Naive B cell (primary cell): Measurements from ENCODE around the gene OTOS. TPM values are rescaled to one million over a fixed set of nuclear protein-coding genes. Genes with fewer than 3 reads are reported as not detected.

Experiments
- ATAC-seq, 2 donors: fragments of 150-1000 bp; cut with Tn5 transposase; 2 replicates each; pipeline ENCODE4 v1.10.0; 2021; ENCODE audit warnings: low read depth in 2 of 2, mild to moderate bottlenecking in 2 of 2, moderate library complexity in 2 of 2
- DNase-seq: peaks from one replicate; pipeline ENCODE4 v3.0.0; 2022
- H3K27ac Mint-ChIP-seq, 6 donors: one replicate each; pipeline ENCODE4 v1.8.0; 2020 to 2022; ENCODE audit warnings: mild to moderate bottlenecking in 6 of 6, mixed read lengths in 6 of 6, moderate library complexity in 5 of 6, inconsistent platforms in 2 of 6
- H3K27me3 Mint-ChIP-seq, 3 donors: one replicate each; pipeline ENCODE4 v1.8.0; 2021 to 2022; ENCODE audit warnings: mixed read lengths in 3 of 3, mild to moderate bottlenecking in 1 of 3
- H3K36me3 Mint-ChIP-seq, 2 donors: one replicate each; pipeline ENCODE4 v1.8.0; 2020 to 2022; ENCODE audit warnings: mixed read lengths in 2 of 2, inconsistent platforms in 1 of 2, mild to moderate bottlenecking in 1 of 2
- H3K4me1 Mint-ChIP-seq, 3 donors: one replicate each; pipeline ENCODE4 v1.8.0; 2020 to 2022; ENCODE audit warnings: mixed read lengths in 3 of 3, inconsistent platforms in 1 of 3, mild to moderate bottlenecking in 1 of 3, moderate library complexity in 1 of 3
- H3K4me3 Mint-ChIP-seq, 8 donors: one replicate each; pipeline ENCODE4 v1.8.0; 2020 to 2022; ENCODE audit warnings: mild to moderate bottlenecking in 8 of 8, mixed read lengths in 8 of 8, moderate library complexity in 8 of 8, inconsistent platforms in 2 of 8
- H3K9me3 Mint-ChIP-seq, 7 donors: one replicate each; pipeline ENCODE4 v1.8.0; 2020 to 2022; ENCODE audit warnings: mixed read lengths in 7 of 7, mild to moderate bottlenecking in 5 of 7, inconsistent platforms in 2 of 7, moderate library complexity in 1 of 7
- polyA plus RNA-seq, 6 donors: library from polyadenylated mRNA; unstranded; fragments of 300-500 nt; fragmentation: Illumina TruSeq; gene quantifications; one replicate each; pipeline ENCODE4 v1.2.3, GENCODE V29; 2021; ENCODE audit warnings: low read depth in 6 of 6

The OTOS gene
- polyA plus RNA-seq, 6 donors from 2014 or later, result not detected

DNA sequence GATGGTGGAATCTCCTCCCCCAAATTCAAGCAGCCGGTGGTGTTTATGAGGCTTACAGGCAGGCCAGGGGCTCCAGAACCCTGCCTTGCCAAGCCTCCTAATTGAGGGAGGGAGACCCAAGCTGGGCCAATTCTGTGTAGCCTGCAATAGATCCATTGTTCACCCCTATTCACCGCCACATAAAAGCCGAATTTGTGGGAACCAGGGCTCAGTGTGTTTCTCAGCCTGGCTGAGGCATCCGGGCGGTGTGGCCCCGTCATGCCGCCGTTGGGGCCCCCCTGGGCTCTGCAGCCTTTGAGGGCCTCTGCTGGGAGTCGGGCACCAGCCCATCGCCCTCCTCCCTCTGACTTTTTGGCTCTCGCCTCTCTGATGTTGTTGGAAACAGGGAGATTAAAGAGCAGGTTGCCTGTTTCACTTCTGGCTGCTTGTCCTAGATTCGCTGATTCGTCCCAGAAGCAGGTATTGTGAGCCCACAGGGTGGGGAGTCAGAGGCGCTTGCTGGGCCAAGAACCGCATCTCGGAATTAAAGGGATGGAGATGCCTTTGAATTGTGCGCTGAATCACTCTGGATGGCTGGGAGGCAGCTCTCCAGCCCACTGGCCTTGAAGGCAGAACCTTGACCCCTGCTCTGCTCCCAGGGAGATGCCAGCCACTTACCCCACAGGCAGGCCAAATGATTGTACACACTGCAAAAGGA, 14.7 kb upstream of the OTOS start:
- no peaks in the 10 kb centered on the region for H3K36me3 Mint-ChIP-seq
- H3K4me3 Mint-ChIP-seq, result no peak overlapping the region
- no peaks in the 10 kb centered on the region for H3K4me1 Mint-ChIP-seq
- DNase-seq (no peak), ATAC-seq (no peak)
- peaks cover 14 to 24% (median 17%) of the 10 kb centered on the region in 3 donors for H3K27me3 Mint-ChIP-seq
- H3K9me3 Mint-ChIP-seq, result peaks cover 0 to 9% (median 5%) of the 10 kb centered on the region in 7 donors
- no peak overlapping the region for H3K27ac Mint-ChIP-seq

DNA sequence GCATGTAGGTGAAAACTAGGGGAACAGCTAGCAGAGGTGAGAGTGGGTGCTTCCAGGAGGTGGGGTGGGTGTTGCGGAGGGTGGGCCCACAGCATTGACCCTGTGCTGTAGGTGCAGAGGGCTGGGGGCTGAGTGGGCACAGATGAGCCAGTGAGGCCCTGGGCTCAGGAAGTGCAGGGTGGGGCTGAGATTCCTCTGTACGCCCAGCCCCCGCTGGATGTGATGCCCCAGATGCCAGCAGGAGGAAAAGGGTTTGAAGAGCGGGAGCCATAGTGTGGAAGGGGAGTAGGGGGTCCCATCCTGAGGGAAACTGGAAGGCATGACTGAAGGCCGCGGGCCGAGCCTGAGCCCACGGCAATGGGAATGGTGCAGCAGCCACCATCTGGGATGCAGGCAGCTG, 14.1 kb upstream of the OTOS start:
- no peak overlapping the region for H3K27ac Mint-ChIP-seq
- H3K36me3 Mint-ChIP-seq, result no peaks in the 10 kb centered on the region
- H3K4me1 Mint-ChIP-seq, result no peaks in the 10 kb centered on the region
- DNase-seq, result no peak
- peaks cover 13 to 28% (median 14%) of the 10 kb centered on the region in 3 donors for H3K27me3 Mint-ChIP-seq
- peaks cover 0 to 9% (median 5%) of the 10 kb centered on the region in 7 donors for H3K9me3 Mint-ChIP-seq
- H3K4me3 Mint-ChIP-seq, result no peak overlapping the region
- ATAC-seq, result no peak

DNA sequence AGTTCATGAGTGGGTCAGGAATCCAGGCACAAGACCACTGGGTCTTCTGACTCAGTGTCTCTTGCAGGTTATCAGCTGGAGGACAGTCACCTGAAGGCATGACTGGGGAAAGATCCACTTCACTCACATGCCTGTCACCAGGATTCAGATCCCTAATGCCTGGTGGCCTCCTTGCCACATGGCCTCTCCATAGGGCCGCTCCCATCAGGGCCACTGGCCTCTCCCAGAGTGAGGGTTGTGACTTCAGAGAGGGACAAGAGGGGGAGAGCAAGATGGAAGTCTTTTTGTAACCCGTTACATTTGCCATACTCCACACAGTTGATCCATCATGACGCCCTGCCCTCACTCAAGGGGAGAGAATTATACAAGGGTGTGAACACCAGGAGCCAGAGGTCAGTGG, 13.0 kb upstream of the OTOS start:
- no peaks in the 10 kb centered on the region for H3K36me3 Mint-ChIP-seq
- no peak for ATAC-seq
- DNase-seq, result no peak
- H3K4me3 Mint-ChIP-seq, result no peak overlapping the region
- peaks cover 0 to 9% (median 5%) of the 10 kb centered on the region in 7 donors for H3K9me3 Mint-ChIP-seq
- no peak overlapping the region for H3K27ac Mint-ChIP-seq
- H3K27me3 Mint-ChIP-seq, result peaks cover 14 to 29% (median 16%) of the 10 kb centered on the region in 3 donors
- no peaks in the 10 kb centered on the region for H3K4me1 Mint-ChIP-seq

DNA sequence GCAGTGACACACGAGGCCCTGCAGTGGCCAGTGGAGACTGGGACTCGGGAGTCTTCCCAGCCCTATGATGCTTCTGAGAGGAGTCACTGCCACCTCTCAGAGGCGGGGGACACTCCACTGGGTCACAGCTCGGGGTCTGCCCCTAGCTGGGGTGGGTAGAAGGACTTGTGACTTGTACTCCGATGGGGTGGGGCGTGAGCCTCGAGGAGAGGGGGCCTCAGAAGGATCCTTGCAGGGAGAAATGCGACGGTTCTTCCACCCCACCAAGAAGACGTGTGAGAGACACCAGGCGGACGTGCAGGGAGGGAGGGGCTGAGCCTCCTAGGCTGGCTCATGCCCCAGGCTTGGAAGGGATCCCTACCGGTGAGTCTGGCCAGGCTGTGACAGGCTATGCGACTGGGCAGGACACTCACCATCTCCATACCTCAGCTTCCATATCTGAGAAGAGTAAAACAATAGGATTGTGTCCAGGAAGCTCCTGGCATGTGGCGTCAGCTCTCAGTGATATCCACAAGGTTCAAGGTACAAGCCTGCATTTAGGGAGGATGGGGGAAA, 11.1 kb upstream of the OTOS start:
- Mint-ChIP-seq H3K27me3 (peaks cover 14 to 37% (median 26%) of the 10 kb centered on the region in 3 donors), H3K4me3 (no peak overlapping the region), H3K36me3 (no peaks in the 10 kb centered on the region), H3K9me3 (peaks cover 0 to 9% (median 5%) of the 10 kb centered on the region in 7 donors), H3K27ac (no peak overlapping the region), H3K4me1 (peaks cover 0 to 4% (median 0%) of the 10 kb centered on the region in 3 donors)
- DNase-seq, result no peak
- ATAC-seq, result no peak

DNA sequence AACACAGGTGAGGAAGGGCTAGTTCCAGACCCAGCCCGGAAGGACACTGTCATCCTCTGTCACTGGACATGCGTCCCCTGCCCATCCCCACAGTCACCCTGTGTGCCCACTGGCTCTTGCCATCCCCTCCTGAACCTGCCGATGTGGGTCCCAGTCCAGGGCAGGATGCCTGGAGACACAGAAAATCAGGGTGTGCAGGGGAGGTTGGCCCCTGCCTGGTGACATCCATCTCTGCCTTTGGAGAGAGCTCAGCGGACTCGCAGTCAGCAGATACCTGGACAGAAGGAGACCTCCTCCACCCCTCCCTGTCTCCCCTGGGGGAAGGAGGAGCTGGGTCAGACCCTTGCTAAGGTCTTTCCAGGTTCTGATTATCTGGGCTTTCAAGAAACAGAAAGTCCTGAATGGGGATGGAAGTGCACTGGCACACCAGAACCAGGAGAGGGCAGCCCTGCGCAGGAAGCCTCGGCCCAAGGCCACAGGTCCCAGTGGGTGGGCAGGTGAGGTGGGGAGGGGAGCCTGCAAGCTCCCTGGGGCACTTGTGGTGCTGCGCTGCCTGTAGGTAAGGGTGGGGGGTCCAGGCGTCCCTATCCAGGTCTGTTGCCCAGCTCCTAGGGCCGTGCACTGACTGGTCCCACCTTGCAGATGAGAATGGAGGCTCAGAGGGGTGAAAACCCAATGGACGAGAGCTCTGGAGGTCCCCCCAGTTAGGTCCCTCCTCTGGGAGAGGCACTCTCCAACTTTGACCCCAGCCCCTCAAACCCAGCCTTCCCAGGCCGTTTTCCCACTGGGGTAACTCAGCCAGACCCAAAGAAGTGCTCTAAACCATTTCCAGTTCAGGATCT, 9.7 kb upstream of the OTOS start:
- Mint-ChIP-seq H3K9me3 (peaks cover 0 to 9% (median 5%) of the 10 kb centered on the region in 7 donors), H3K4me1 (peaks cover 0 to 4% (median 0%) of the 10 kb centered on the region in 3 donors), H3K27me3 (peaks cover 14 to 37% (median 30%) of the 10 kb centered on the region in 3 donors), H3K27ac (no peak overlapping the region), H3K4me3 (no peak overlapping the region), H3K36me3 (no peaks in the 10 kb centered on the region)
- peak; percentile 14 for DNase-seq
- ATAC-seq, result peak in 1 of 2 donors; percentile 40

DNA sequence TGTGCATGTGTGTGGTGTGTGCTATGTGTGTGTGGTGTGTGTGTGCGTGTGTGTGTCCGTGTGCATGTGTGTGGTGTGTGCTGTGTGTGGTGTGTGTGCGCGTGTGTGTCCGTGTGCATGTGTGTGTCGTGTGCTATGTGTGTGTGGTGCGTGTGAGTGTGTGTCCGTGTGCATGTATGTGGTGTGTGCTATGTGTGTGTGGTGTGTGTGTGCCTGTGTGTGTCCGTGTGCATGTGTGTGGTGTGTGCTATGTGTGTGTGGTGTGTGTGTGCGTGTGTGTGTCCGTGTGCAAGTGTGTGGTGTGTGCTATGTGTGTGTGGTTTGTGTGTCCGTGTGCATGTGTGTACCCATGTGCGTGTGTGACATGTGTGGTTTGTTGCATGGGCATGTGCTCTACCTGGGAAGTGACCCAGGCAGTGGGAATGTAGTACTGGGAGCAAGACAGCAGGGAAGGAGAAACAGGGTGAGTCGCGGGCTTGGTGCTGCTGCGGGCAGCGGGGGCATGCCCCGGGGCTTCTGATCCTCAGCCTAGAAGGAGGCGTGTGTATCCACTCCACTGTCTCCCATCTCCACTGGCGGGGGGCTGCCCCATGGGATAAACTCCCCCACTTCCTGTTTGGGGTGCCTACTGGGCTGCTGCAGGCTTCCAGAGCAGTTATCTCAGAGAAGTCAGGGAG, 7.6 kb upstream of the OTOS start:
- Mint-ChIP-seq H3K9me3 (peaks cover 0 to 8% (median 4%) of the 10 kb centered on the region in 7 donors), H3K27ac (no peak overlapping the region), H3K4me1 (peaks cover 0 to 4% (median 0%) of the 10 kb centered on the region in 3 donors)

DNA sequence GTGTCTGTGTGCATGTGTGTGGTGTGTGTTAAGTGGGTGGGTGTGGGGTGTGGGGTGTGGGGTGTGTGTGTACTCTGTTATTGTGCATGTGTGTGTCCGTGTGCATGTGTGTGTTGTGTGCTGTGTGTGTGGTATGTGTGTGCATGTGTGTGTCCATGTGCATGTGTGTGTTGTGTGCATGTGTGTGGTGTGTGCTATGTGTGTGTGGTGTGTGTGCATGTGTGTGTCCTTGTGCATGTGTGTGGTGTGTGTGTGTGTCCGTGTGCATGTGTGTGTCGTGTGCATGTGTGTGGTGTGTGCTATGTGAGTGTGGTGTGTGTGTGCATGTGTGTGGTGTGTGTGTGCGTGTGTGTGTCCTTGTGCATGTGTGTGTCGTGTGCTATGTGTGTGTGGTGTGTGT, 6.9 kb upstream of the OTOS start:
- peaks cover 0 to 2% (median 0%) of the 10 kb centered on the region in 7 donors for H3K9me3 Mint-ChIP-seq
- no peak overlapping the region for H3K4me3 Mint-ChIP-seq
- no peak for DNase-seq
- peaks cover 9 to 39% (median 31%) of the 10 kb centered on the region in 3 donors for H3K27me3 Mint-ChIP-seq
- no peak for ATAC-seq
- H3K27ac Mint-ChIP-seq, result no peak overlapping the region
- H3K4me1 Mint-ChIP-seq, result peaks cover 0 to 4% (median 0%) of the 10 kb centered on the region in 3 donors
- H3K36me3 Mint-ChIP-seq, result no peaks in the 10 kb centered on the region

More for the DNA sequence above, 7.6 kb upstream of the OTOS start:
- H3K27me3 Mint-ChIP-seq, result peaks cover 10 to 39% (median 26%) of the 10 kb centered on the region in 3 donors
- H3K36me3 Mint-ChIP-seq, result no peaks in the 10 kb centered on the region
- ATAC-seq, result no peak
- DNase-seq, result no peak
- no peak overlapping the region for H3K4me3 Mint-ChIP-seq

DNA sequence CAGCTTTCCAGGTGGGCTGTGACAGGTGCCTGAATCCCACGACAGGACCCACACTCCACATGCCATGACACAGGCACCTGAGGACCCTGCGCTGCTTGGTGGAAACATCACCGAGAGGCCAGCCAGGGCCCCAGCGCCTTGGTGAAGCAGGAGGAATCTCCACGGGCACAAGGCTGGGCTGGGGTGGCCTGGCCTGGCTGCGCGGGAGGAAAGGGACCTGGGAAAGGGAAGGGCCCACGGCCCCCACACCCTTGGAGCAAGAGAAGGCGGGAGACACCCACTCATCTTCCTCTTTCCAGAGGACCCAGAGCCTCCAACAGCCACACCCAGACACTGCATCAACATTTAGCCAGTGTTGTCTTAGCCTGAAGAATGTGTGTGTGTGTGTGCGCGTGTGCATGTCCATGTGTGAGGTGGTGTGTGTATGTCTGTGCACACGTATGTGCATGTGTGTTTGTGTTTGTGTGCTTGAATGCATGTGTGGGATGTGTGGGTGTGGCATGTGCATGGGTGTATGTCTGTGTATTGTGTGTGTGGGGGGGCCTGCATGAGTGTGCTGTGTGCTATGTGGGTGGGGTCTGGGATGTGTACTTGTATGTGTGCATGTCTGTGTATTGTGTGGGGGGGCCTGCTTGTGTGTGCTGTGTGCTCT, 6.3 kb upstream of the OTOS start:
- Mint-ChIP-seq H3K9me3 (no peaks in the 10 kb centered on the region), H3K27me3 (peaks cover 3 to 42% (median 34%) of the 10 kb centered on the region in 3 donors), H3K4me1 (peaks cover 0 to 4% (median 0%) of the 10 kb centered on the region in 3 donors), H3K27ac (no peak overlapping the region), H3K36me3 (no peaks in the 10 kb centered on the region), H3K4me3 (no peak overlapping the region)
- ATAC-seq (no peak), DNase-seq (no peak)

DNA sequence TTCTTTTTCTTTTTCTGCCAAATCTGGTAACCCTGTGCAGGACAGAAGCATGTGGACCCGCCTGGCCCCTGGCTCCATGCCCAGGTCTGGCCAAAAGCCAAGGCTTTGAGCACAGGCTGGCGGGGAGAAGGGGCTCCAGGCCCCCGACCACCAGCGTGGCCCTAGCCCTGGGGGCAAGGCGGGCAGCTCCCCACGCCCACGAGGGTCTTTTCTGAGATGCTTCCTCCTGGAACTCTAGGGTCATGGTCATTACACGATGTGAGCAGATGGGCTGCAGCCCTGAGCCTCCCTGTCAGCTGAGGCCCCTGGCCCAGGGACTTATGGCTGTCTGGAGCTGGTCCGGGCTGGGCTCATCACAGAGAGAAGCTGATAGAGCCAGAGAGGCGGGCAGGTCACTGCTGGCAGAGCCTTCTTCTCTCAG, 5.7 kb upstream of the OTOS start:
- H3K36me3 Mint-ChIP-seq, result no peaks in the 10 kb centered on the region
- no peak for ATAC-seq
- peaks cover 0 to 41% (median 35%) of the 10 kb centered on the region in 3 donors for H3K27me3 Mint-ChIP-seq
- peaks cover 0 to 4% (median 0%) of the 10 kb centered on the region in 3 donors for H3K4me1 Mint-ChIP-seq
- H3K27ac Mint-ChIP-seq, result no peak overlapping the region
- no peak overlapping the region for H3K4me3 Mint-ChIP-seq
- no peak for DNase-seq
- H3K9me3 Mint-ChIP-seq, result no peaks in the 10 kb centered on the region

DNA sequence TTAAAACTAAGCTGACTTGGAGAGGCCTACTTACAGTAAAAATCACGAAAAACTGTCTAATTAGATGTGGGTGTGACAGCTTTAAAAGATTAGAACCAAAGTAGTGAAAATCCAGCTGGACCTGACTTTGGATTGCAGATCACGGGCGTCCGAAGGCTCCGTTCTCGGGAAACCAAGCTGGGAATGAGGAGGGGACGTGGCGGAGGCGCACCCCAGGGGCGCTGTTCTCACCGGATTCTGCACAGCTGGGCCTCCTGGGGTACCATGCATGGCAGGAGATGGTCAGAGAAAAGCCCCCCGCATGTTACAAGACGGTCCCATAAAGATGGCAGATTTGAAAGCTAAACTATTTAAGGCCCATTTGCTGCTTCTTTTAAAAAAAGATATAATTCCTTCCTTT, 5.0 kb upstream of the OTOS start:
- DNase-seq (no peak), ATAC-seq (no peak)
- H3K4me3 Mint-ChIP-seq, result no peak overlapping the region
- H3K36me3 Mint-ChIP-seq, result no peaks in the 10 kb centered on the region
- no peaks in the 10 kb centered on the region for H3K9me3 Mint-ChIP-seq
- H3K27me3 Mint-ChIP-seq, result peaks cover 0 to 41% (median 35%) of the 10 kb centered on the region in 3 donors
- H3K27ac Mint-ChIP-seq, result peak overlapping the region in 1 of 6 donors; percentile 18
- H3K4me1 Mint-ChIP-seq, result peaks cover 0 to 4% (median 0%) of the 10 kb centered on the region in 3 donors

DNA sequence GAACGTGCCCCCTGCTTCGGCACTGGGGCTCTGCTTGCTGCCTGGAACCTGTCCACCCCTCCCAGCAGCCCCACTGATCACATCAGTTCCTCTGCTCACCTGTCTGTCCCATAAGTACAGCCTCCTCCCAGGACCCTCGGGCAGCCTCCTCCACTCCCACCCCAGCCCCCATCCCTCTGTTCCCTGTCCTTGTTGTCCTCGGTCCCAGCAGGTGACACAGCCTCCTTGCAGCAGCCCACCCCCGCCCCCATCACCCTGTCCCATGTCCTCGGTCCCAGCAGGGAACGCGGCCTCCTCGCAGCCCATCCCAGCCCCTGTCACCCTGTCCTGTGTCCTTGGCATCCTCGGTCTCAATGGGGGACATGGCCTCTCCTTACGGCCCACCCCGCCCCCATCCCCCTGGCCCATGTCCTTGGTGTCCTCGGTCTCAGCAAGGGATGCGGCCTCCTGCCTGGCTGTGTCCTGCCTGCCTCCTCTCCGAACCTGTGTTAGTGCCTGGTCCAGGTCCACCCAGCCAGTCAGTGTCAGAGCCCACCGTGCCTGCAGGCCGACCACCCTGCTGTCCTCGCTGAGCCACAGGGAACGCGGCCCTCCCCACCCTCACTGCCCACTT, 4.3 kb upstream of the OTOS start:
- H3K9me3 Mint-ChIP-seq, result no peaks in the 10 kb centered on the region
- H3K4me3 Mint-ChIP-seq, result no peak overlapping the region
- peaks cover 0 to 4% (median 0%) of the 10 kb centered on the region in 3 donors for H3K4me1 Mint-ChIP-seq
- no peaks in the 10 kb centered on the region for H3K36me3 Mint-ChIP-seq
- ATAC-seq, result no peak
- H3K27ac Mint-ChIP-seq, result peak overlapping the region in 1 of 6 donors; percentile 44
- H3K27me3 Mint-ChIP-seq, result peaks cover 0 to 42% (median 28%) of the 10 kb centered on the region in 3 donors
- no peak for DNase-seq
